ENCODE data around the gene ANKRD11. TPM values are rescaled to one million over a fixed set of nuclear protein-coding genes. Genes with fewer than 3 reads are reported as not detected.

ANKRD11 gene
- total RNA-seq, 4 donors from 2014 or later, result 49.8 to 114 (median 82.2) TPM

- no peak for ATAC-seq (ENCODE audit: low FRiP score)
- TF ChIP-seq, protein P1, sequence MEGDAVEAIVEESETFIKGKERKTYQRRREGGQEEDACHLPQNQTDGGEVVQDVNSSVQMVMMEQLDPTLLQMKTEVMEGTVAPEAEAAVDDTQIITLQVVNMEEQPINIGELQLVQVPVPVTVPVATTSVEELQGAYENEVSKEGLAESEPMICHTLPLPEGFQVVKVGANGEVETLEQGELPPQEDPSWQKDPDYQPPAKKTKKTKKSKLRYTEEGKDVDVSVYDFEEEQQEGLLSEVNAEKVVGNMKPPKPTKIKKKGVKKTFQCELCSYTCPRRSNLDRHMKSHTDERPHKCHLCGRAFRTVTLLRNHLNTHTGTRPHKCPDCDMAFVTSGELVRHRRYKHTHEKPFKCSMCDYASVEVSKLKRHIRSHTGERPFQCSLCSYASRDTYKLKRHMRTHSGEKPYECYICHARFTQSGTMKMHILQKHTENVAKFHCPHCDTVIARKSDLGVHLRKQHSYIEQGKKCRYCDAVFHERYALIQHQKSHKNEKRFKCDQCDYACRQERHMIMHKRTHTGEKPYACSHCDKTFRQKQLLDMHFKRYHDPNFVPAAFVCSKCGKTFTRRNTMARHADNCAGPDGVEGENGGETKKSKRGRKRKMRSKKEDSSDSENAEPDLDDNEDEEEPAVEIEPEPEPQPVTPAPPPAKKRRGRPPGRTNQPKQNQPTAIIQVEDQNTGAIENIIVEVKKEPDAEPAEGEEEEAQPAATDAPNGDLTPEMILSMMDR (IDR thresholded peaks at IDR 0.05), result no peak
- DNase-seq (ENCODE audit: low spot score), result no peak
Measured at GRCh38 chr16:89358030-89359005, 132.0 kb downstream of the ANKRD11 start.

GRCh38 chr16:89357055-89357816, 133.1 kb downstream of the ANKRD11 start:
- TF ChIP-seq, protein P1 (IDR thresholded peaks at IDR 0.05), result no peak
- DNase-seq (ENCODE audit: low spot score) (no peak), ATAC-seq (ENCODE audit: low FRiP score) (peak; percentile 55)

- DNase-seq (ENCODE audit: low spot score), result no peak
- no peak for ATAC-seq (ENCODE audit: low FRiP score)
- TF ChIP-seq, protein P1 (IDR thresholded peaks at IDR 0.05), result no peak
Measured at GRCh38 chr16:89355686-89356085, 134.7 kb downstream of the ANKRD11 start.

DNA sequence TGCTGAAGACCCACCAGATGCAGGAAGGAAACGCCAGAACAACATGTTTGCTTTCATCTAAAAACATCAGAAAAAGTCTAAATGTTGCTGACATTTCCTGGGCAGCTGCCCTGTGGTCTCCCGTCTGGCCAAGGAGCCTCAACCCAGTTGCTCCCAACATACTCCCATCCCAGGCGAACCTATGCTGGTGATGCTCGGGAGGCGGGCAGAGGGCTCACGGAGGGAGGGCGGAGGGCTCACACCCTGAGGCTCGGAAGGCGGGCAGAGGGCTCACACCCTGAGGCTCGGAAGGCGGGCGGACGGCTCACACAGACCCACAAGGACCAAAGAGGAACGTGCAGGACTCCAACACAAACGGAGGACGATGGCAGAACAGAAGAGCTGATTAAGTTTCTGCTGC, 135.4 kb downstream of the ANKRD11 start:
- DNase-seq (ENCODE audit: low spot score) (no peak), ATAC-seq (ENCODE audit: low FRiP score) (no peak)
- TF ChIP-seq, protein P1 (IDR thresholded peaks at IDR 0.05), result no peak

GRCh38 chr16:89354325-89354724, 136.0 kb downstream of the ANKRD11 start:
- no peak for ATAC-seq (ENCODE audit: low FRiP score)
- no peak for DNase-seq (ENCODE audit: low spot score)
- TF ChIP-seq, protein P1 (IDR thresholded peaks at IDR 0.05), result no peak

DNA sequence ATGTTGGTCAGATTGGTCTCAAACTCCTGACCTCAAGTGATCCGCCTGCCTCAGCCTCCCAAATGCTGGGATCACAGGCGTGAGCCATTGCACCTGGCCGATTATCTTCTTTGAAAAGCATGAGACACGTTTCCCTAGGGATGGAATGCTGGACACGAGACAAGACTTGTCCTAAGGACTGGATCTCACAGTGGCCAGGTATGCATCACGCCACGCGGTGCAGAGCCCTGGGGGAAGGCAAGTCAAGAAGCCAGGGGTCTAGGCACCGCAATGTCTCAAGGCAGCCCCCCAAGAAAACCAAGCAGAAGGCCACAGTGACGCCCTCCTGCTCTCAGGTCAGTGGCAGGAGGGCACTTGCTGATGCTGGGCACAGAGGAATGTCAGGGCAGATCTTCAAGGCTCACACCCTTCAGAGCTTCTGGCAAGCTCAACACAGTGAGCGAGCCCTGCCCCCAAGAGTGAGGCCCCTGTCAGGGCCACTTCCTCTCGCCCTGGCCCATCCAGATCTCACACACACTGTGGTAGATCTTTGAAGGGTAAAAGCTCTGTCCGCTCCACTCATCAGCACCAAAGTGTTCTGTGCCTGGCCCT, 138.2 kb downstream of the ANKRD11 start:
- TF ChIP-seq, protein P1 (IDR thresholded peaks at IDR 0.05), result no peak
- ATAC-seq (ENCODE audit: low FRiP score) (no peak), DNase-seq (ENCODE audit: low spot score) (no peak)
